ENCODE data around the gene HMGXB3.

DNA sequence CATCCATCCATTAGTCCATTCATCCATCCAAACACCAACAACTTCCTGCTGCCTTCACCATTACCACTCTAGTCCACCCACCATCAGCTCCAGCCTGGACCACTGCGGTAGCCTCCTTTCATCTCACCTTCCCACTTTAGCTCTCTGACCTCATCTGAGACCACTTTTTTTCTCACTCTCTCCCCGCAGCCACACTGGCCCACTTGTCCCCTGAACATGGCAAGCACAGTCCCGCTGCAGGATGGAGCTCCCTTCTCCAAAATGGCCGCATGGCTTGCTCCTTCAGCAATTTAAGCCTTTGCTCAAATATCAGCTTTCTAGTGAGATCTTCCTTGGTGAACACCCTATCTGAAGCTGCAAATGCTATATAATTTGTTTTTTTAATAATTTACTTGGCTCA, 74.7 kb downstream of the HMGXB3 start:
- TF ChIP-seq YY1 (IDR thresholded peaks at IDR 0.05; ENCODE audit: insufficient read depth, insufficient read length) (no peak), SUZ12 (IDR thresholded peaks at IDR 0.05; ENCODE audit: extremely low read depth, insufficient read depth, insufficient read length) (no peak)

All from NT2/D1 (cell line).